ENCODE data around the gene PROC.

GRCh38 chr2:127437056-127437455 lies 18.8 kb downstream of the PROC start:
- no peak for TF ChIP-seq CTCF (IDR thresholded peaks at IDR 0.05)
- TF ChIP-seq POLR2A (IDR thresholded peaks at IDR 0.05) = no peak

Data from heart left ventricle (tissue), 13 donors.